Measurements from ENCODE around the gene CTBP2.

The CTBP2 gene

GRCh38 chr10:125144693-125145623 lies 15.4 kb downstream of the CTBP2 start:
- DNase-seq (ENCODE audit: low spot score) = no peak
- H3K27ac ChIP-seq = peak overlapping the region in 1 of 2 donors; percentile 17
- TF ChIP-seq CTCF (IDR thresholded peaks at IDR 0.05) = peak; percentile 17
- no peak overlapping the region for H3K4me3 ChIP-seq

GRCh38 chr10:125144206-125144605 lies 16.2 kb downstream of the CTBP2 start:
- no peak overlapping the region for H3K27ac ChIP-seq
- no peak for TF ChIP-seq CTCF (IDR thresholded peaks at IDR 0.05)
- DNase-seq (ENCODE audit: low spot score) = no peak
- no peak overlapping the region for H3K4me3 ChIP-seq

- H3K4me3 ChIP-seq = no peak overlapping the region
- DNase-seq (ENCODE audit: low spot score) = no peak
- TF ChIP-seq CTCF (IDR thresholded peaks at IDR 0.05) = no peak
Observed at GRCh38 chr10:125142946-125143345, 17.4 kb downstream of the CTBP2 start.

GRCh38 chr10:125141860-125142484 lies 18.4 kb downstream of the CTBP2 start:
- Histone ChIP-seq H3K27ac (no peak overlapping the region), H3K4me3 (no peak overlapping the region)
- no peak for DNase-seq (ENCODE audit: low spot score)
- no peak for TF ChIP-seq CTCF (IDR thresholded peaks at IDR 0.05)

More at GRCh38 chr10:125142946-125143345, 17.4 kb downstream of the CTBP2 start:
- H3K27ac ChIP-seq = no peak overlapping the region

GRCh38 chr10:125141150-125141859 lies 19.1 kb downstream of the CTBP2 start:
- DNase-seq (ENCODE audit: low spot score) = no peak
- TF ChIP-seq CTCF (IDR thresholded peaks at IDR 0.05) = no peak
- Histone ChIP-seq H3K4me3 (no peak overlapping the region), H3K27ac (no peak overlapping the region)

GRCh38 chr10:125140151-125140550 lies 20.2 kb downstream of the CTBP2 start:
- no peak for DNase-seq (ENCODE audit: low spot score)
- TF ChIP-seq CTCF (IDR thresholded peaks at IDR 0.05) = no peak
- H3K4me3 ChIP-seq = no peak overlapping the region
- no peak overlapping the region for H3K27ac ChIP-seq

Measured in coronary artery (tissue), 2 donors.